ENCODE data around the gene MTA3. TPM values are rescaled to one million over a fixed set of nuclear protein-coding genes. Genes with fewer than 3 reads are reported as not detected.

MTA3 gene
- total and polyA plus RNA-seq, 2 of the 8 experiments (the other 6 are each of a cell fraction or from before 2014, with no cell fraction given) = 125 to 184 TPM

DNA sequence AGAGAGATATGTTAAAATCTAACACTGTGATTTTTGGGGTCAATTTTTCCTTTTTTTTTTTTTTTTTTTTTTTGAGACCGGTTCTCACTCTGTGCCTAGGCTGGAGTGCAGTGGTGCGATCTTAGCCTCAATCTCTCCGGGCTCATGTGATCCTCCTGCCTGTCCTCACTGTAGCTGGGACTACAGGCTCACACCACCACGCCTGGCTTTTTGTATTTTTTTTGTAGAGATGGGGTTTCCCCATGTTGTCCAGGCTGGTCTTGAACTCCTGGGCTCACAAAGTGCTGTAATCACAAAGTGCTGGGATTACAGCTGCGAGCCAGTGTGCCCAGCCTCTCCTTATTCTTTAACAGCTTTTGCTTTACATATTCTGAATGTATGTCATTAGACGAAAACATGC is 226.8 kb downstream of the MTA3 start:
- Histone ChIP-seq H3K4ac (replicated peaks; ENCODE audit: insufficient read length, low read depth, low read length) (no peak overlapping the region), H3K79me1 (ENCODE audit: low read depth, low read length) (no peaks in the 10 kb centered on the region), H2BK15ac (ENCODE audit: low read length) (no peak overlapping the region), H3K4me3 (ENCODE audit: extremely low read depth in 1 of 4, insufficient read depth in 2 of 4, low read depth in 3 of 4, low read length in 4 of 4) (no peak overlapping the region), H3K9ac (replicated peaks in 1 of 4; ENCODE audit: extremely low read depth in 1 of 4, low read depth in 3 of 4, low read length in 3 of 4) (no peak overlapping the region), H2AK5ac (ENCODE audit: low read depth, low read length) (no peak overlapping the region), H3K23ac (ENCODE audit: insufficient read length) (no peak overlapping the region), H2BK20ac (ENCODE audit: low read length) (no peak overlapping the region), H4K91ac (replicated peaks; ENCODE audit: insufficient read length, low read length) (no peak overlapping the region), H2BK5ac (ENCODE audit: low read depth, low read length) (no peak overlapping the region), H3K27me3 (replicated peaks in 1 of 4; ENCODE audit: control insufficient read depth in 3 of 4, extremely low read depth in 1 of 4, insufficient read depth in 3 of 4, low read length in 3 of 4) (peaks cover 0 to 18% (median 14%) of the 10 kb centered on the region in 4 experiments; a peak in 6 of 7 replicates), H4K5ac (ENCODE audit: insufficient read length, low read depth, low read length) (no peak overlapping the region), H3K4me2 (ENCODE audit: insufficient read depth in 1 of 2, low read depth in 2 of 2, low read length in 2 of 2) (no peak overlapping the region), H2BK120ac (replicated peaks; ENCODE audit: low read depth, low read length) (no peak overlapping the region), H3K4me1 (replicated peaks in 1 of 4; ENCODE audit: control insufficient read depth in 3 of 4, insufficient read depth in 4 of 4, low read length in 3 of 4) (peaks cover 2 to 6% (median 4%) of the 10 kb centered on the region in 4 experiments; a peak in 6 of 7 replicates), H4K20me1 (replicated peaks in 1 of 2; ENCODE audit: control insufficient read depth in 1 of 2, insufficient read depth in 2 of 2, low read length in 2 of 2) (no peaks in the 10 kb centered on the region), H3K27ac (ENCODE audit: low read depth, low read length) (no peak overlapping the region), H2BK12ac (ENCODE audit: low read depth, low read length) (no peak overlapping the region), H3K36me3 (ENCODE audit: control insufficient read depth in 2 of 4, insufficient read depth in 4 of 4, low read length in 3 of 4) (no peaks in the 10 kb centered on the region), H3K18ac (ENCODE audit: extremely low read depth, low read length) (no peak overlapping the region), H3K9me3 (ENCODE audit: insufficient read depth in 2 of 2, low read depth in 1 of 2, low read length in 1 of 2) (no peaks in the 10 kb centered on the region), H3K23me2 (ENCODE audit: low read depth, low read length) (peaks cover 9% of the 10 kb centered on the region; the same call in 1 of the 2 replicates), H3K79me2 (ENCODE audit: control insufficient read depth in 1 of 2, insufficient read depth in 2 of 2, low read length in 2 of 2) (no peaks in the 10 kb centered on the region), H4K8ac (ENCODE audit: extremely low read depth, insufficient read depth, low read length) (no peak overlapping the region), H3K14ac (ENCODE audit: insufficient read length) (no peak overlapping the region), H3K56ac (replicated peaks; ENCODE audit: insufficient read length, low read depth, low read length) (no peak overlapping the region), H2AFZ (ENCODE audit: low read length) (no peak overlapping the region)
- TF ChIP-seq MAFK (IDR thresholded peaks at IDR 0.05; ENCODE audit: low read depth, low read length) = no peak
- no peak for TF ChIP-seq NRF1 (IDR thresholded peaks at IDR 0.05; ENCODE audit: low read depth, low read length)
- no peak for TF ChIP-seq SUZ12 (IDR thresholded peaks at IDR 0.05; ENCODE audit: low read length)
- 94% methylated on average over 6 of the region's 6 CpGs; no CpG with 5 or more reads in 1 of the 2 experiments for WGBS, 2 experiments (ENCODE audit: extremely low coverage in 1 of 2, insufficient coverage in 1 of 2, insufficient read length in 1 of 2, insufficient replicate concordance in 2 of 2, low coverage in 1 of 2, low lambda C conversion rate in 2 of 2, missing lambda C conversion rate in 1 of 2)
- FAIRE-seq (no peak), DNase-seq (ENCODE audit: low read depth in 1 of 2, low spot score in 2 of 2) (no peak)
- POLR2A ChIA-PET (ENCODE audit: partially characterized antibody) = interaction anchor here (1.7 to 5.9 kb wide), 2 partner anchors 15 to 16 kb away, joined by 5 to 61 read pairs; no protein-coding TSS in a partner anchor
- CTCF ChIA-PET (ENCODE audit: partially characterized antibody) = interaction anchor here (0.9 to 2.2 kb wide), 7 partner anchors 11 to 153 kb away, joined by 3 to 9 read pairs (median 6); no protein-coding TSS in a partner anchor

Measured in H1 (cell line).